Measurements from ENCODE around the gene MYRFL.

Gene MYRFL

GRCh38 chr12:69906411-69907216 lies 81.6 kb downstream of the MYRFL start:
- ChIA-PET CTCF (interaction anchor here (0.8 to 1.5 kb wide), 5 partner anchors 8 to 670 kb away, joined by 3 to 8 read pairs (median 4); no protein-coding TSS in a partner anchor), POLR2A (no interaction called here)
- peak; percentile 22 for DNase-seq (ENCODE audit: extremely low spot score)
- TF ChIP-seq, protein P1, sequence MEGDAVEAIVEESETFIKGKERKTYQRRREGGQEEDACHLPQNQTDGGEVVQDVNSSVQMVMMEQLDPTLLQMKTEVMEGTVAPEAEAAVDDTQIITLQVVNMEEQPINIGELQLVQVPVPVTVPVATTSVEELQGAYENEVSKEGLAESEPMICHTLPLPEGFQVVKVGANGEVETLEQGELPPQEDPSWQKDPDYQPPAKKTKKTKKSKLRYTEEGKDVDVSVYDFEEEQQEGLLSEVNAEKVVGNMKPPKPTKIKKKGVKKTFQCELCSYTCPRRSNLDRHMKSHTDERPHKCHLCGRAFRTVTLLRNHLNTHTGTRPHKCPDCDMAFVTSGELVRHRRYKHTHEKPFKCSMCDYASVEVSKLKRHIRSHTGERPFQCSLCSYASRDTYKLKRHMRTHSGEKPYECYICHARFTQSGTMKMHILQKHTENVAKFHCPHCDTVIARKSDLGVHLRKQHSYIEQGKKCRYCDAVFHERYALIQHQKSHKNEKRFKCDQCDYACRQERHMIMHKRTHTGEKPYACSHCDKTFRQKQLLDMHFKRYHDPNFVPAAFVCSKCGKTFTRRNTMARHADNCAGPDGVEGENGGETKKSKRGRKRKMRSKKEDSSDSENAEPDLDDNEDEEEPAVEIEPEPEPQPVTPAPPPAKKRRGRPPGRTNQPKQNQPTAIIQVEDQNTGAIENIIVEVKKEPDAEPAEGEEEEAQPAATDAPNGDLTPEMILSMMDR (IDR thresholded peaks at IDR 0.05; ENCODE audit: control extremely low read depth, extremely low read depth, low read depth, missing control alignments) = no peak

DNA sequence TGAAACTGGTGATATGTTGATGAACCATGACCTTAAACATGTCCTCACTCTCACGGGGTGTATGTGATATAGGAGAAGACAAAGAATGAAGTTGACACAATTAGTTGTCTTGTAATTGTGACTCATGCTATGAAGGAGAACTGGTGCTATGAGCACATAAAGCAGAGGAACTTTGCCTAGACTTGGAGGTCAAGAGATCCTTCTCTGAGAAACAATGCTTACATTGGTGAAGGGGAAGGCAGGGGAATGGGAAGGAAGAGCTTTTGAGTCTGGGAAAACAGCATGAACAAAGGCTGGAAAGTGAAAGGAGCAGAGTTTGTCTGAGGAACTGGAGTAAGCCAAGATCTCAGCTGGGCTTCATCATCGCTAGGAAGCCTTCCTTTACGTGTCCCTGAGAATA lies 83.2 kb downstream of the MYRFL start:
- POLR2A ChIA-PET = no interaction called here
- TF ChIP-seq, protein P1 (IDR thresholded peaks at IDR 0.05; ENCODE audit: control extremely low read depth, extremely low read depth, low read depth, missing control alignments) = no peak
- no peak for DNase-seq (ENCODE audit: extremely low spot score)
- CTCF ChIA-PET = interaction anchor here (0.9 to 1.5 kb wide), 6 partner anchors 7 to 669 kb away, joined by 3 to 8 read pairs (median 3); no protein-coding TSS in a partner anchor

DNA sequence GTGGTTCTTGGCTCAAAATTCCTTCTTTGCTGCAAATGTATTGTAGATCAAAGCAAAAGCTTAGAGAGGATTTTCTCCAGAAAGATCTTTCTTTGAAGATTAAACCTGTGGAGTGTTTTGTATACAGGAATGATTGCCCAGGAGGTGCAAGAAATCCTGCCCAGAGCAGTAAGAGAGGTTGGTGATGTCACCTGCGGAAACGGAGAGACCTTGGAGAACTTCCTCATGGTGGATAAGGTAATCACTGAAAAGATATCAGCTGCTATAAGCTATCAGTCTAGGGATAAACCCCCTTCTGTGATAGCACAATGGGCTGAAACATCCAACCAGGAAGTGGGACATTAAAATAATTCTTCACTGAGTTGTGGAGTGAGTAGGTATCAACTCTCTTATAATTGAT lies 85.7 kb downstream of the MYRFL start:
- ChIA-PET CTCF (interaction anchor here (0.8 to 1.2 kb wide), 2 partner anchors 9 kb away, joined by 3 to 4 read pairs; no protein-coding TSS in a partner anchor), POLR2A (no interaction called here)
- no peak for DNase-seq (ENCODE audit: extremely low spot score)
- TF ChIP-seq, protein P1 (IDR thresholded peaks at IDR 0.05; ENCODE audit: control extremely low read depth, extremely low read depth, low read depth, missing control alignments) = no peak

GRCh38 chr12:69913526-69913925 lies 88.5 kb downstream of the MYRFL start:
- TF ChIP-seq, protein P1 (IDR thresholded peaks at IDR 0.05; ENCODE audit: control extremely low read depth, extremely low read depth, low read depth, missing control alignments) = no peak
- CTCF ChIA-PET = interaction anchor here (0.9 to 1.3 kb wide), 2 partner anchors 12 to 13 kb away, joined by 3 to 5 read pairs; no protein-coding TSS in a partner anchor
- POLR2A ChIA-PET = no interaction called here
- no peak for DNase-seq (ENCODE audit: extremely low spot score)

DNA sequence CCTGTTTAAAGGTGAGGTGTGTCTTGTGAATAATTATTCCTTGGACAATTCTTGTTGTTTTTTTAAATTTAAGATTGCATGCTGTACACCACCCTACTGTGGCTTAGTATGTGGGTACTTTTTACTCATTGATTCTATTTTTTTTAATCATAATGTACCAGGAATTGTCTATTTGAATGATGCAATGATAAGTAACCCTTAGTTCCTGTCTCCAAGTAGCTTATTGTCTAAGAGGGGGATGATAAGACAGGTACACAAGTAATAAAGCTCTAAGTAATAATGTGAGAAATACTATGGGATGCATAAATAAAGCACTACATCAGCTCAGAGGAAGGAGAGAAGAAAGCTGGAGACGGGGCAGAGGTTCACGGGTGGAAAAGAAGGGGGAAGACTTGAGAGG lies 90.9 kb downstream of the MYRFL start:
- ChIA-PET POLR2A (no interaction called here), CTCF (interaction anchor here (2.4 kb wide), 1 partner anchor 15 kb away, joined by 12 read pairs; no protein-coding TSS in a partner anchor)
- DNase-seq (ENCODE audit: extremely low spot score) = no peak
- TF ChIP-seq, protein P1 (IDR thresholded peaks at IDR 0.05; ENCODE audit: control extremely low read depth, extremely low read depth, low read depth, missing control alignments) = no peak

DNA sequence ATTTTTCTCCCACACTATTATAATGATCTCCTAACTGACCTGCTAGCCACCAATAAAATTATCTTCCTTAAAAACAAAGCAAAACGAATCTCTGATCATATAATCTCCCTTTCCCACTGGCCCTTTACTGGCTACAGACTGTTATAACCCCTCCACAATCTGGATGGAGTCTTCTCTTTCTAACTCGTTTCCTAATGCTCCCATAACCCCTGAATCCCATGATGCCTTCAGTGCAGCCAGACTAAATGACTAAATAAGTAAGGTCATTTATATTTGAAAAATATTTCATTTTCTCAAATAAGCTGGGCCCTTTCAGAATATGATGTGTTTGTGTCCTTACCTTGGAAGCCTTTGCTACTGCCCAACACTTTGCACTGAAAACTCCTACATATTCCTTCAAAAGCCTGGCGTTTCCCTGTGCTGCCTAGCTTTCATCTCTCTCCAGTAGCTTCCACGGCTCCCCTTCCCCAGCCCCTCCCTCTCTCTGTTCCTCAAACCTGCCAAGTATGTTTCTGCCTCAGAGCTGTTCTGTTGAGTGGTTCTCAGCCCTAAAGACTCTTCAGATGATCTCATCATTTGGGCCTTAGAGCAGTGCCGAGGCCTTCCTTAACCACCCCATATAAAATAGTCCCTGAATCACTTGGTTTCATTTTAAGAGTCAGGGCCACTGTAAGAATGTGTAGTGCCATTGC lies 91.7 kb downstream of the MYRFL start:
- TF ChIP-seq, protein P1 (IDR thresholded peaks at IDR 0.05; ENCODE audit: control extremely low read depth, extremely low read depth, low read depth, missing control alignments) = no peak
- ChIA-PET POLR2A (no interaction called here), CTCF (interaction anchor here (2.4 kb wide), 1 partner anchor 16 kb away, joined by 12 read pairs; no protein-coding TSS in a partner anchor)
- DNase-seq (ENCODE audit: extremely low spot score) = no peak

Data from GM10248 (cell line).